ENCODE data around the gene EDNRB.

The EDNRB gene

GRCh38 chr13:77894743-77895142 lies 23.9 kb downstream of the EDNRB start:
- Histone ChIP-seq H3K4me3 (ENCODE audit: insufficient read depth in 1 of 2, low read depth in 1 of 2, low read length in 2 of 2) (no peak overlapping the region), H3K23ac (ENCODE audit: low read length in 2 of 2) (no peak overlapping the region), H2BK15ac (ENCODE audit: low read depth, poor library complexity, severe bottlenecking) (no peak overlapping the region), H3K4ac (ENCODE audit: low read depth in 1 of 2, low read length in 2 of 2) (no peak overlapping the region), H3K27me3 (ENCODE audit: control insufficient read depth in 1 of 2, insufficient read depth in 1 of 2, low read length in 2 of 2) (no peaks in the 10 kb centered on the region), H3K27ac (ENCODE audit: low read length, poor library complexity, severe bottlenecking) (no peak overlapping the region), H2BK5ac (ENCODE audit: low read depth, low read length, poor library complexity, severe bottlenecking) (no peak overlapping the region), H3K36me3 (ENCODE audit: control insufficient read depth in 1 of 2, insufficient read depth in 2 of 2, low read depth in 1 of 2, low read length in 2 of 2) (peaks cover 0 to 9% of the 10 kb centered on the region in 2 experiments), H3K79me1 (replicated peaks; ENCODE audit: low read length, poor library complexity, severe bottlenecking) (no peaks in the 10 kb centered on the region), H2AFZ (ENCODE audit: low read depth, low read length) (no peak overlapping the region), H3K4me2 (ENCODE audit: low read length, poor library complexity, severe bottlenecking) (no peak overlapping the region), H2AK5ac (ENCODE audit: low read length, severe bottlenecking) (no peak overlapping the region), H3K4me1 (ENCODE audit: control insufficient read depth, insufficient read depth, low read depth, low read length) (no peaks in the 10 kb centered on the region), H2BK120ac (ENCODE audit: low read depth, low read length) (no peak overlapping the region), H3K18ac (ENCODE audit: low read depth in 1 of 2, low read length in 2 of 2) (peak overlapping the region in 1 of 2 experiments; percentile 33), H3K9me3 (ENCODE audit: control insufficient read depth, low read length) (no peaks in the 10 kb centered on the region), H3K14ac (ENCODE audit: low read length in 2 of 2) (no peak overlapping the region), H4K91ac (ENCODE audit: low read length) (no peak overlapping the region), H4K8ac (ENCODE audit: low read length) (no peak overlapping the region), H3K9ac (ENCODE audit: low read length) (peak overlapping the region; percentile 41), H2BK12ac (ENCODE audit: low read length in 2 of 2) (no peak overlapping the region)
- no peak for DNase-seq
- 26% methylated on average over 2 of the region's 3 CpGs for WGBS

GRCh38 chr13:77893066-77893465 lies 25.6 kb downstream of the EDNRB start:
- no peaks in the 10 kb centered on the region for H3K79me1 ChIP-seq (replicated peaks; ENCODE audit: low read length, poor library complexity, severe bottlenecking)
- 52% methylated on average over 6 of the region's 6 CpGs for WGBS
- no peak overlapping the region for H3K9ac ChIP-seq (ENCODE audit: low read length)
- no peak overlapping the region for H3K14ac ChIP-seq (ENCODE audit: low read length in 2 of 2)
- H3K4me3 ChIP-seq (ENCODE audit: insufficient read depth in 1 of 2, low read depth in 1 of 2, low read length in 2 of 2), result no peak overlapping the region
- H2AFZ ChIP-seq (ENCODE audit: low read depth, low read length), result no peak overlapping the region
- H4K91ac ChIP-seq (ENCODE audit: low read length), result no peak overlapping the region
- H3K4ac ChIP-seq (ENCODE audit: low read depth in 1 of 2, low read length in 2 of 2), result no peak overlapping the region
- H3K18ac ChIP-seq (ENCODE audit: low read depth in 1 of 2, low read length in 2 of 2), result no peak overlapping the region
- peak; percentile 60 for DNase-seq
- no peak overlapping the region for H3K27ac ChIP-seq (ENCODE audit: low read length, poor library complexity, severe bottlenecking)
- H3K27me3 ChIP-seq (ENCODE audit: control insufficient read depth in 1 of 2, insufficient read depth in 1 of 2, low read length in 2 of 2), result no peaks in the 10 kb centered on the region
- H3K9me3 ChIP-seq (ENCODE audit: control insufficient read depth, low read length), result no peaks in the 10 kb centered on the region
- no peak overlapping the region for H2BK120ac ChIP-seq (ENCODE audit: low read depth, low read length)
- H2BK12ac ChIP-seq (ENCODE audit: low read length in 2 of 2), result no peak overlapping the region
- no peak overlapping the region for H4K8ac ChIP-seq (ENCODE audit: low read length)
- H3K23ac ChIP-seq (ENCODE audit: low read length in 2 of 2), result no peak overlapping the region
- no peaks in the 10 kb centered on the region for H3K36me3 ChIP-seq (ENCODE audit: control insufficient read depth in 1 of 2, insufficient read depth in 2 of 2, low read depth in 1 of 2, low read length in 2 of 2)
- H2AK5ac ChIP-seq (ENCODE audit: low read length, severe bottlenecking), result no peak overlapping the region
- no peak overlapping the region for H2BK15ac ChIP-seq (ENCODE audit: low read depth, poor library complexity, severe bottlenecking)
- H3K4me1 ChIP-seq (ENCODE audit: control insufficient read depth, insufficient read depth, low read depth, low read length), result no peaks in the 10 kb centered on the region
- no peak overlapping the region for H3K4me2 ChIP-seq (ENCODE audit: low read length, poor library complexity, severe bottlenecking)
- no peak overlapping the region for H2BK5ac ChIP-seq (ENCODE audit: low read depth, low read length, poor library complexity, severe bottlenecking)

GRCh38 chr13:77892491-77892890 lies 26.1 kb downstream of the EDNRB start:
- H3K79me1 ChIP-seq (replicated peaks; ENCODE audit: low read length, poor library complexity, severe bottlenecking), result no peaks in the 10 kb centered on the region
- H2BK12ac ChIP-seq (ENCODE audit: low read length in 2 of 2), result no peak overlapping the region
- no peak overlapping the region for H4K8ac ChIP-seq (ENCODE audit: low read length)
- no peak overlapping the region for H2BK15ac ChIP-seq (ENCODE audit: low read depth, poor library complexity, severe bottlenecking)
- H2AFZ ChIP-seq (ENCODE audit: low read depth, low read length), result no peak overlapping the region
- no peak overlapping the region for H3K18ac ChIP-seq (ENCODE audit: low read depth in 1 of 2, low read length in 2 of 2)
- no peak overlapping the region for H3K4ac ChIP-seq (ENCODE audit: low read depth in 1 of 2, low read length in 2 of 2)
- no peak overlapping the region for H3K14ac ChIP-seq (ENCODE audit: low read length in 2 of 2)
- H2AK5ac ChIP-seq (ENCODE audit: low read length, severe bottlenecking), result no peak overlapping the region
- H3K4me2 ChIP-seq (ENCODE audit: low read length, poor library complexity, severe bottlenecking), result no peak overlapping the region
- no peak overlapping the region for H3K9ac ChIP-seq (ENCODE audit: low read length)
- H3K27ac ChIP-seq (ENCODE audit: low read length, poor library complexity, severe bottlenecking), result no peak overlapping the region
- H3K23ac ChIP-seq (ENCODE audit: low read length in 2 of 2), result no peak overlapping the region
- no peak overlapping the region for H2BK120ac ChIP-seq (ENCODE audit: low read depth, low read length)
- H4K91ac ChIP-seq (ENCODE audit: low read length), result no peak overlapping the region
- no peaks in the 10 kb centered on the region for H3K9me3 ChIP-seq (ENCODE audit: control insufficient read depth, low read length)
- no peak for DNase-seq
- H3K4me3 ChIP-seq (ENCODE audit: insufficient read depth in 1 of 2, low read depth in 1 of 2, low read length in 2 of 2), result no peak overlapping the region
- no peak overlapping the region for H2BK5ac ChIP-seq (ENCODE audit: low read depth, low read length, poor library complexity, severe bottlenecking)
- H3K36me3 ChIP-seq (ENCODE audit: control insufficient read depth in 1 of 2, insufficient read depth in 2 of 2, low read depth in 1 of 2, low read length in 2 of 2), result no peaks in the 10 kb centered on the region
- no peaks in the 10 kb centered on the region for H3K27me3 ChIP-seq (ENCODE audit: control insufficient read depth in 1 of 2, insufficient read depth in 1 of 2, low read length in 2 of 2)
- H3K4me1 ChIP-seq (ENCODE audit: control insufficient read depth, insufficient read depth, low read depth, low read length), result no peaks in the 10 kb centered on the region

GRCh38 chr13:77891486-77891885 lies 27.1 kb downstream of the EDNRB start:
- Histone ChIP-seq H3K27me3 (ENCODE audit: control insufficient read depth in 1 of 2, insufficient read depth in 1 of 2, low read length in 2 of 2) (no peaks in the 10 kb centered on the region), H2BK15ac (ENCODE audit: low read depth, poor library complexity, severe bottlenecking) (no peak overlapping the region), H2BK120ac (ENCODE audit: low read depth, low read length) (no peak overlapping the region), H3K4me1 (ENCODE audit: control insufficient read depth, insufficient read depth, low read depth, low read length) (no peaks in the 10 kb centered on the region), H2BK12ac (ENCODE audit: low read length in 2 of 2) (no peak overlapping the region), H4K91ac (ENCODE audit: low read length) (no peak overlapping the region), H2AFZ (ENCODE audit: low read depth, low read length) (no peak overlapping the region), H3K9me3 (ENCODE audit: control insufficient read depth, low read length) (no peaks in the 10 kb centered on the region), H3K36me3 (ENCODE audit: control insufficient read depth in 1 of 2, insufficient read depth in 2 of 2, low read depth in 1 of 2, low read length in 2 of 2) (no peaks in the 10 kb centered on the region), H3K27ac (ENCODE audit: low read length, poor library complexity, severe bottlenecking) (no peak overlapping the region), H3K14ac (ENCODE audit: low read length in 2 of 2) (no peak overlapping the region), H3K4ac (ENCODE audit: low read depth in 1 of 2, low read length in 2 of 2) (peak overlapping the region in 1 of 2 experiments; percentile 26), H2AK5ac (ENCODE audit: low read length, severe bottlenecking) (no peak overlapping the region), H3K79me1 (replicated peaks; ENCODE audit: low read length, poor library complexity, severe bottlenecking) (no peaks in the 10 kb centered on the region), H4K8ac (ENCODE audit: low read length) (no peak overlapping the region), H3K18ac (ENCODE audit: low read depth in 1 of 2, low read length in 2 of 2) (no peak overlapping the region), H3K9ac (ENCODE audit: low read length) (no peak overlapping the region), H2BK5ac (ENCODE audit: low read depth, low read length, poor library complexity, severe bottlenecking) (no peak overlapping the region), H3K4me2 (ENCODE audit: low read length, poor library complexity, severe bottlenecking) (no peak overlapping the region), H3K4me3 (ENCODE audit: insufficient read depth in 1 of 2, low read depth in 1 of 2, low read length in 2 of 2) (no peak overlapping the region), H3K23ac (ENCODE audit: low read length in 2 of 2) (no peak overlapping the region)
- 89% methylated on average over 2 of the region's 2 CpGs for WGBS
- no peak for DNase-seq

All from mesenchymal stem cell (in vitro differentiated cells and primary cell).